ENCODE data around the gene ATP2B2.
"Not testable (repeated sequence)": the region's sequence is repeated elsewhere in the genome, so short reads cannot be mapped to it uniquely, and the experiment has no call there.

The ATP2B2 gene

GRCh38 chr3:10396931-10397330 is 108.5 kb downstream of the ATP2B2 start:
- DNase-seq, result no peak

GRCh38 chr3:10396083-10396482 is 109.3 kb downstream of the ATP2B2 start:
- DNase-seq, result no peak

GRCh38 chr3:10395671-10396070 is 109.7 kb downstream of the ATP2B2 start:
- DNase-seq, result no peak

- DNase-seq, result no peak
Observed at GRCh38 chr3:10395196-10395595, 110.2 kb downstream of the ATP2B2 start.

- DNase-seq, result no peak
Observed at GRCh38 chr3:10394491-10395025, 110.8 kb downstream of the ATP2B2 start.

GRCh38 chr3:10393514-10393913 is 111.9 kb downstream of the ATP2B2 start:
- DNase-seq, result no peak

GRCh38 chr3:10392906-10393461 is 112.4 kb downstream of the ATP2B2 start:
- no peak for DNase-seq

- DNase-seq, result no peak
Observed at GRCh38 chr3:10392244-10392643, 113.1 kb downstream of the ATP2B2 start.

GRCh38 chr3:10391391-10391790 is 114.0 kb downstream of the ATP2B2 start:
- no peak for DNase-seq

- no peak for DNase-seq
Observed at GRCh38 chr3:10390641-10391373, 114.6 kb downstream of the ATP2B2 start.

GRCh38 chr3:10389995-10390394 is 115.4 kb downstream of the ATP2B2 start:
- no peak for DNase-seq

GRCh38 chr3:10389339-10389738 is 116.0 kb downstream of the ATP2B2 start:
- no peak for DNase-seq

- DNase-seq, result no peak
Observed at GRCh38 chr3:10387881-10388609, 117.3 kb downstream of the ATP2B2 start.

- DNase-seq, result no peak
Observed at GRCh38 chr3:10386121-10386520, 119.3 kb downstream of the ATP2B2 start.

GRCh38 chr3:10384541-10385360 is 120.6 kb downstream of the ATP2B2 start:
- no peak for DNase-seq

GRCh38 chr3:10383850-10384248 is 121.5 kb downstream of the ATP2B2 start:
- no peak for DNase-seq

GRCh38 chr3:10382892-10383849 is 122.2 kb downstream of the ATP2B2 start:
- no peak for DNase-seq

- DNase-seq, result not testable (repeated sequence)
Observed at GRCh38 chr3:10382445-10382844, 122.9 kb downstream of the ATP2B2 start.

- no peak for DNase-seq
Observed at GRCh38 chr3:10381336-10381735, 124.0 kb downstream of the ATP2B2 start.

GRCh38 chr3:10380906-10381305 is 124.5 kb downstream of the ATP2B2 start:
- no peak for DNase-seq

GRCh38 chr3:10379961-10380360 is 125.4 kb downstream of the ATP2B2 start:
- DNase-seq, result no peak

GRCh38 chr3:10379161-10379560 is 126.2 kb downstream of the ATP2B2 start:
- no peak for DNase-seq
